Mesenchymal stem cell (in vitro differentiated cells and primary cell): Measurements from ENCODE around the gene SLC41A3.

Experiments
- DNase-seq: peaks from one replicate; pipeline ENCODE4 v3.0.0-alpha.2; 2013
- H2AFZ ChIP-seq: one replicate; pipeline ENCODE4 v1.6.1; 2013; ENCODE audit warnings: low read depth, mild to moderate bottlenecking, control low read depth, inconsistent platforms, low read length, moderate library complexity
- H2AK5ac ChIP-seq: 2 replicates; pipeline ENCODE4 v1.6.1; 2013; ENCODE audit warnings: low read length, moderate library complexity, mild to moderate bottlenecking, inconsistent platforms; ENCODE audit not compliant: severe bottlenecking
- H2BK120ac ChIP-seq: one replicate; pipeline ENCODE4 v1.6.1; 2013; ENCODE audit warnings: low read depth, mild to moderate bottlenecking, inconsistent platforms, low read length, moderate library complexity
- H2BK12ac ChIP-seq, 2 experiments: one replicate each; pipeline ENCODE4 v1.6.1; 2013; ENCODE audit warnings: inconsistent platforms in 2 of 2, low read length in 2 of 2, mild to moderate bottlenecking in 2 of 2, moderate library complexity in 2 of 2, control low read depth in 1 of 2
- H2BK15ac ChIP-seq: one replicate; pipeline ENCODE4 v1.6.1; 2013; ENCODE audit warnings: mild to moderate bottlenecking, low read depth, inconsistent platforms; ENCODE audit not compliant: poor library complexity, severe bottlenecking
- H2BK5ac ChIP-seq: 2 replicates; pipeline ENCODE4 v1.6.1; 2013; ENCODE audit warnings: low read depth, mild to moderate bottlenecking, low read length, control low read depth, inconsistent platforms; ENCODE audit not compliant: poor library complexity, severe bottlenecking
- H3K14ac ChIP-seq, 2 experiments: one replicate each; pipeline ENCODE4 v1.6.1; 2013; ENCODE audit warnings: inconsistent platforms in 2 of 2, low read length in 2 of 2, control low read depth in 1 of 2, mild to moderate bottlenecking in 1 of 2, moderate library complexity in 1 of 2
- H3K18ac ChIP-seq, 2 experiments: one replicate each; pipeline ENCODE4 v1.6.1; 2013; ENCODE audit warnings: inconsistent platforms in 2 of 2, low read length in 2 of 2, control low read depth in 1 of 2, low read depth in 1 of 2, mild to moderate bottlenecking in 1 of 2
- H3K23ac ChIP-seq, 2 experiments: one replicate each; pipeline ENCODE4 v1.6.1; 2013; ENCODE audit warnings: inconsistent platforms in 2 of 2, low read length in 2 of 2, mild to moderate bottlenecking in 2 of 2, moderate library complexity in 2 of 2, control low read depth in 1 of 2
- H3K27ac ChIP-seq: 2 replicates; pipeline ENCODE4 v1.5.1; 2013; ENCODE audit warnings: mild to moderate bottlenecking, moderate library complexity, low read length, control low read depth, inconsistent platforms; ENCODE audit not compliant: poor library complexity, severe bottlenecking
- H3K27me3 ChIP-seq, 2 experiments: 2 replicates each; pipeline versions ENCODE4 v1.6.1 to v1.7.0; 2013; ENCODE audit warnings: low read length in 2 of 2, mild to moderate bottlenecking in 2 of 2, moderate library complexity in 2 of 2, control low read depth in 1 of 2, inconsistent platforms in 1 of 2; ENCODE audit not compliant: control insufficient read depth in 1 of 2, insufficient read depth in 1 of 2
- H3K36me3 ChIP-seq, 2 experiments: 2 replicates each; pipeline versions ENCODE4 v1.6.1 to v1.7.0; 2013; ENCODE audit warnings: low read length in 2 of 2, control low read depth in 1 of 2, inconsistent platforms in 1 of 2, low read depth in 1 of 2, mild to moderate bottlenecking in 1 of 2; ENCODE audit not compliant: insufficient read depth in 2 of 2, control insufficient read depth in 1 of 2
- H3K4ac ChIP-seq, 2 experiments: one replicate each; pipeline ENCODE4 v1.6.1; 2013; ENCODE audit warnings: inconsistent platforms in 2 of 2, low read length in 2 of 2, mild to moderate bottlenecking in 2 of 2, moderate library complexity in 2 of 2, control low read depth in 1 of 2, low read depth in 1 of 2
- H3K4me1 ChIP-seq: 2 replicates; pipeline ENCODE4 v1.6.1; 2013; ENCODE audit warnings: low read depth, low read length, control low read depth; ENCODE audit not compliant: control insufficient read depth, insufficient read depth
- H3K4me2 ChIP-seq: 2 replicates; pipeline ENCODE4 v1.6.1; 2013; ENCODE audit warnings: low read length, mild to moderate bottlenecking, inconsistent platforms; ENCODE audit not compliant: poor library complexity, severe bottlenecking
- H3K4me3 ChIP-seq, 2 experiments: 2 replicates each; pipeline versions ENCODE4 v1.5.1 to v1.7.0; 2013; ENCODE audit warnings: low read length in 2 of 2, mild to moderate bottlenecking in 2 of 2, control low read depth in 1 of 2, low read depth in 1 of 2; ENCODE audit not compliant: insufficient read depth in 1 of 2
- H3K79me1 ChIP-seq: replicated peaks from 2 replicates; pipeline ENCODE4 v1.6.1; 2013; ENCODE audit warnings: mild to moderate bottlenecking, control low read depth, low read length, inconsistent platforms; ENCODE audit not compliant: poor library complexity, severe bottlenecking
- H3K9ac ChIP-seq: 2 replicates; pipeline ENCODE4 v1.7.0; 2013; ENCODE audit warnings: mild to moderate bottlenecking, low read length, moderate library complexity
- H3K9me3 ChIP-seq: 2 replicates; pipeline ENCODE4 v1.7.0; 2013; ENCODE audit warnings: mild to moderate bottlenecking, low read length; ENCODE audit not compliant: control insufficient read depth
- H4K8ac ChIP-seq: one replicate; pipeline ENCODE4 v1.6.1; 2013; ENCODE audit warnings: inconsistent platforms, mild to moderate bottlenecking, low read length, moderate library complexity
- H4K91ac ChIP-seq: one replicate; pipeline ENCODE4 v1.6.1; 2013; ENCODE audit warnings: mild to moderate bottlenecking, low read length, inconsistent platforms
- WGBS: methylation state at CpG from one replicate; pipeline ENCODE4 v1.1.7; 2013; ENCODE audit warnings: mixed read lengths; 5-methylcytosine and 5-hydroxymethylcytosine counted together

Gene SLC41A3

DNA sequence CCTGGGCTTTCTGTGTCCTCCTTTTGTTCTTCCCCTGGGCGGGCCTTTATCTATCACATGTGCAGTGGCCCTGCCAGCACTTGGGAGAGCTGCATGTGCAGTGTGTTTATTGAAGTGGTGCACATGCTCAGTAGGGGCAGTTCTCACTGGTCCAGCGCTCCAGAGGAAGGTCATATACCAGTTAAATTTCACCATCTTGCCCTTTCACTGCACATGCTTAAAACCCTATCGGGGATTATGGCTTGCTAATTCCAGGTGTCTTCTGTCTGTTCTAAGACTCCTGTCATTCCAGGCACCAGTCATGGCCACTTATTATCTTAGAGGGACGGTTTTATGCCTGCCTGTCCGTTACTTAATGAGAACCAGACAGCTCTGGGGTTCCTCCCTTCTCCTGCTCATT is 62.7 kb downstream of the SLC41A3 start:
- H2BK12ac ChIP-seq: no peak overlapping the region
- 67% methylated on average over 5 of the region's 5 CpGs for WGBS
- no peak overlapping the region for H2AFZ ChIP-seq
- H3K9ac ChIP-seq: no peak overlapping the region
- no peaks in the 10 kb centered on the region for H3K9me3 ChIP-seq
- H3K14ac ChIP-seq: no peak overlapping the region
- no peak overlapping the region for H3K23ac ChIP-seq
- H3K27ac ChIP-seq: no peak overlapping the region
- H2AK5ac ChIP-seq: no peak overlapping the region
- H3K18ac ChIP-seq: no peak overlapping the region
- H2BK5ac ChIP-seq: no peak overlapping the region
- H3K36me3 ChIP-seq: peaks cover 4 to 36% of the 10 kb centered on the region in 2 experiments
- DNase-seq: no peak
- no peak overlapping the region for H3K4me3 ChIP-seq
- no peaks in the 10 kb centered on the region for H3K27me3 ChIP-seq
- H3K79me1 ChIP-seq: no peaks in the 10 kb centered on the region
- no peak overlapping the region for H3K4me2 ChIP-seq
- H3K4ac ChIP-seq: no peak overlapping the region
- peaks cover 2% of the 10 kb centered on the region for H3K4me1 ChIP-seq
- no peak overlapping the region for H2BK120ac ChIP-seq
- no peak overlapping the region for H4K91ac ChIP-seq
- H2BK15ac ChIP-seq: no peak overlapping the region
- no peak overlapping the region for H4K8ac ChIP-seq

DNA sequence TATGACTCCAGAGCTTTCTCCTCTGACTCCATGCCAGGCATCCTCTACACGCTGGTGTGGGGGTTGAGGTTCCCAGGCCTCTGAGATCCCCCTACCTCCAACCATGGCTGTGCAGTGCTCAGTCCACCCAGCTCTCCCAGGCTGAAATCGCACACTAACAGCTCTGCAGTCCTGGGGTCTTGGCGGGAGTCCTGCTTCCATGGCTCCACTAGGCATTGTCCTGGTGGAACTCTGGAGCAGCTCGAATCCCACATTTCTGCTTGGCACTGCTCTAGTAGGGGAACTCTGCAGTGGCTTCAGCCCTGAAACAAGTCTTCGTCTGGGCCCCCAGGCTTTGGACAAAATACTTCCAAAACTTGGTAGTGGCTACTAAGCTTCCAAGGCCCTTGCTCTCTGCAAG is 64.2 kb downstream of the SLC41A3 start:
- no peak overlapping the region for H2AFZ ChIP-seq
- DNase-seq: no peak
- no peak overlapping the region for H4K8ac ChIP-seq
- no peak overlapping the region for H4K91ac ChIP-seq
- no peak overlapping the region for H2BK120ac ChIP-seq
- no peaks in the 10 kb centered on the region for H3K27me3 ChIP-seq
- WGBS: 86% methylated on average over 5 of the region's 5 CpGs
- H3K27ac ChIP-seq: no peak overlapping the region
- no peaks in the 10 kb centered on the region for H3K9me3 ChIP-seq
- peak overlapping the region in 1 of 2 experiments; percentile 47 for H3K4ac ChIP-seq
- H3K79me1 ChIP-seq: no peaks in the 10 kb centered on the region
- no peak overlapping the region for H3K9ac ChIP-seq
- H3K4me1 ChIP-seq: peaks cover 2% of the 10 kb centered on the region
- H3K23ac ChIP-seq: no peak overlapping the region
- H3K18ac ChIP-seq: no peak overlapping the region
- no peak overlapping the region for H2BK12ac ChIP-seq
- H3K14ac ChIP-seq: no peak overlapping the region
- H3K4me2 ChIP-seq: no peak overlapping the region
- H3K36me3 ChIP-seq: peaks cover 2 to 32% of the 10 kb centered on the region in 2 experiments
- no peak overlapping the region for H3K4me3 ChIP-seq
- H2BK5ac ChIP-seq: no peak overlapping the region
- H2BK15ac ChIP-seq: no peak overlapping the region
- H2AK5ac ChIP-seq: no peak overlapping the region

DNA sequence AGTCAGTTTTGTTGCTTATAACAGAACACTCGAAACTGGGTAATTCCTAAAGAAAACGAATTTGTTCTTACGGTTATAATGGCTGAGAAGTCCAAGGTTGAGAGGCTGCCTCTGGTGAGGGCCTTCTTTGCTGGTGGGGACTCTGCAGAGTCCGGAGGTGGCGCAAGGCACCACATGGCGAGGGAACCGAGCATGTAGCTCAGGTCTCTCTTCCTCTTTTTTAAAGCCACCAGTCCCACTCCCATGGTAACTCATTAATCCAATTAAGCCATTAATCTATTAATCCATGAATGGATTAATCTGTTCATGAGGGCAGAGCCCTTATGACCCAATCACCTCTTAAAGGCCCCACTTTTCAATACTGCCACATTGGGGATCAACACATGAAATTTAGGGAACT is 64.9 kb downstream of the SLC41A3 start:
- 94% methylated on average over 7 of the region's 7 CpGs for WGBS
- H3K23ac ChIP-seq: no peak overlapping the region
- no peak overlapping the region for H2AFZ ChIP-seq
- no peak overlapping the region for H3K4ac ChIP-seq
- no peak overlapping the region for H3K14ac ChIP-seq
- no peak overlapping the region for H2BK15ac ChIP-seq
- H3K27ac ChIP-seq: no peak overlapping the region
- no peaks in the 10 kb centered on the region for H3K9me3 ChIP-seq
- peaks cover 6% of the 10 kb centered on the region for H3K4me1 ChIP-seq
- no peaks in the 10 kb centered on the region for H3K27me3 ChIP-seq
- H3K4me3 ChIP-seq: no peak overlapping the region
- no peak overlapping the region for H2BK120ac ChIP-seq
- no peak overlapping the region for H4K8ac ChIP-seq
- H3K79me1 ChIP-seq: no peaks in the 10 kb centered on the region
- no peak overlapping the region for H2BK5ac ChIP-seq
- no peak overlapping the region for H3K18ac ChIP-seq
- H3K36me3 ChIP-seq: peaks cover 2 to 29% of the 10 kb centered on the region in 2 experiments
- H3K4me2 ChIP-seq: no peak overlapping the region
- no peak overlapping the region for H3K9ac ChIP-seq
- no peak for DNase-seq
- no peak overlapping the region for H2BK12ac ChIP-seq
- H2AK5ac ChIP-seq: no peak overlapping the region
- no peak overlapping the region for H4K91ac ChIP-seq

- Histone ChIP-seq H4K8ac (no peak overlapping the region), H3K9ac (no peak overlapping the region), H3K4me1 (peaks cover 11% of the 10 kb centered on the region), H4K91ac (no peak overlapping the region), H3K23ac (no peak overlapping the region), H3K36me3 (peaks cover 2 to 29% of the 10 kb centered on the region in 2 experiments), H2BK5ac (no peak overlapping the region), H3K18ac (no peak overlapping the region), H2AFZ (no peak overlapping the region), H2BK12ac (no peak overlapping the region), H2BK15ac (no peak overlapping the region), H3K4me2 (no peak overlapping the region), H3K9me3 (no peaks in the 10 kb centered on the region), H3K79me1 (no peaks in the 10 kb centered on the region), H3K27ac (no peak overlapping the region), H3K4me3 (no peak overlapping the region), H2AK5ac (no peak overlapping the region), H2BK120ac (no peak overlapping the region), H3K14ac (no peak overlapping the region), H3K4ac (no peak overlapping the region), H3K27me3 (no peaks in the 10 kb centered on the region)
- 82% methylated on average over 1 of the region's 1 CpG for WGBS
- DNase-seq: no peak
These were observed 65.4 kb downstream of the SLC41A3 start for GRCh38 chr3:126018545-126018944.
